Stimulated activated CD4-positive, alpha-beta T cell treated with anti-CD3 and anti-CD28 coated beads, Interleukin-12 subunit alpha, Interleukin-12 subunit beta, amount 100 ng/mL, for 4 hours (primary cell): ENCODE measurements around the gene DDIAS.
A peak's percentile ranks its signal among the peaks of the same experiment; 100 is the strongest.
"Not testable (repeated sequence)": the region's sequence is repeated elsewhere in the genome, so short reads cannot be mapped to it uniquely, and the experiment has no call there.

Source experiments
- DNase-seq: peaks from one replicate; pipeline ENCODE4 v3.0.0-alpha.2; 2020

The DDIAS gene, protein sequence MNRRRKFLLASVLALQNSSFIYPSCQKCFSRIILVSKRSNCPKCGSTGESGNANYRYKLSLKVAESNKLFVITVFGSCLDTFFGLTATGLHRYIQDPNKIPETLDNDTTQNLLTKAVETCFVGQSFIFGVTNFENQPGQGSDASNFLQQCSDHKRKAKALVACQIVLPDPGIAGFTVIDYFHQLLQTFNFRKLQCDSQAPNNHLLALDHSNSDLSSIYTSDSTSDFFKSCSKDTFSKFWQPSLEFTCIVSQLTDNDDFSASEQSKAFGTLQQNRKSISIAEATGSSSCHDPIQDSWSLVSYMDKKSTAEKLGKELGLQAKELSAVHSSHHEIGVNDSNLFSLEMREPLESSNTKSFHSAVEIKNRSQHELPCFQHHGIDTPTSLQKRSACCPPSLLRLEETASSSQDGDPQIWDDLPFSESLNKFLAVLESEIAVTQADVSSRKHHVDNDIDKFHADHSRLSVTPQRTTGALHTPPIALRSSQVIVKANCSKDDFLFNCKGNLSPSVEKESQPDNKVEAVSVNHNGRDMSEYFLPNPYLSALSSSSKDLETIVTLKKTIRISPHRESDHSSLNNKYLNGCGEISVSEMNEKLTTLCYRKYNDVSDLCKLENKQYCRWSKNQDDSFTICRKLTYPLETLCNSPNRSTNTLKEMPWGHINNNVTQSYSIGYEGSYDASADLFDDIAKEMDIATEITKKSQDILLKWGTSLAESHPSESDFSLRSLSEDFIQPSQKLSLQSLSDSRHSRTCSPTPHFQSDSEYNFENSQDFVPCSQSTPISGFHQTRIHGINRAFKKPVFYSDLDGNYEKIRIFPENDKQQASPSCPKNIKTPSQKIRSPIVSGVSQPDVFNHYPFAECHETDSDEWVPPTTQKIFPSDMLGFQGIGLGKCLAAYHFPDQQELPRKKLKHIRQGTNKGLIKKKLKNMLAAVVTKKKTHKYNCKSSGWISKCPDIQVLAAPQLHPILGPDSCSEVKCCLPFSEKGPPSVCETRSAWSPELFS

DNA sequence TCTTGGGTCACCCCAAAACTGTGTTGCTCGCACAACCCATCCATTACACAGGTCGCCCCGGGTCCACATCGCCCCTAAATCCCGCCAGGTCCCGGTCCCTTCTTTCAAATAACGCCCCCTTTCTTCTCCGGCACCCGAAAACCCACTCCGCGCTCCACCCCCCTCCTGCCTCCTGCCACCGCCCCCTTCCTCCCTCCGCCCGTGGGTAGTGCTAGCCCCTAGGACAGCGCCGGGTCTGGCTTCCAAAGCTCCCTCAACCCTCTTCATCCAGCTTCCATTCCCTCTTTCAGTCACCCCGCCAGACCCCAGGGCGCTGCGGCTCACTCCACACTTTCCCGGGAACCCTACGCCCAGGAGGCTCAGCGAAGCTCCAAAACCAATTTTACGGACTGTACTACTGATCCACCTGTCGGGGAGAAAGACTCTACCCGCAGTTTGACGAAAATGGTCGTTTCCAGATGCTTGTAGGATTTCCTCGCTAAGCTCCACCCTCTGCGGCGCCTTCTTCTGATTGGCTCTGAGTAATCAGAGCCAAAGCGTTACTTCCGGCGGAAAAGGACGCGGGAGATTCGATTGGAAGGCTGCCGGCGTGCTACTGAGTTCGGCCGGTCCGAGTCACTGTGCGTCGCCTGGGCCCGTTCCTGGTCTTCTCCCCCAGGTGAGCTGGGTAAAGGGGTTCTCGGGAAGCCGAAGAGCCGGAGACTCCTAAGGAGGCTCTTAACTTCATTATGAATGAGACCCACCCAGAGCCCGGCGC, at the start of gene DDIAS:
Gene DDIAS, plus strand, starts transcription at position 572 of the 757 bp plus-strand sequence. CDS start 13,003 bp downstream, outside the sequence.
- DNase-seq, result peak; percentile 88

DNA sequence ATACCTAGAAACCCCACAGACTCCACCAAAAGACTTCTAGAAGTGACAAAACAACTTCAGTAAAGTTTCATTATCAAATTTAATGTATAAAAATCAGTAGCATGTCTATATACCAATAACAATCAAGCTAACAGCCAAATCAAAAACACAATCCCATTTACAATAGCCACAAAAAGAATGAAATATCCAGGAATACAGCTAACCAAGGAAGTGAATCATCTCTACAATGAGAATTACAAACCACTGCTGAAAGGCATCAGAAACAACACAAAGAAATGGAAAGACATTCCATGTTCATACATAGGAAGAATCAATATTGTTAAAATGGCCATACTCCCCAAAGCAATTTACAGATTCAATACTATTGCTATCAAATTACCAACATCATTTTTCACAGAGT, 47.3 kb upstream of the DDIAS start:
- DNase-seq, result no peak

DNA sequence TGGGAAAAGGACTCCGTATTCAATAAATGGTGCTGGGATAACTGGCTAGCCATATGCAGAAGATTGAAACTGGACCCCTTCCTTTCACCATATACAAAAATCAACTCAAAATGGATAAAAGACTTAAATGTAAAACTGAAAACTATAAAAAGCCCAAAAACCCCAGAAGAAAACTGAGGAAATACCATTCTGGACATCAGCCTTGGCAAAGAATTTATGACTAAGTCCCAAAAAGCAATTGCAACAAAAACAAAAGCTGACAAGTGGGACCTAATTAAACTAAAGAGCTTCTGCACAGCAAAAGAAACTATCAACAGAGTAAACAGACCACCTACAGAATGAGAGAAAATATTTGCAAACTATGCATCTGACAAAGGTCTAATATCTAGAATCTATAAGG, 46.6 kb upstream of the DDIAS start:
- not testable (repeated sequence) for DNase-seq

DNA sequence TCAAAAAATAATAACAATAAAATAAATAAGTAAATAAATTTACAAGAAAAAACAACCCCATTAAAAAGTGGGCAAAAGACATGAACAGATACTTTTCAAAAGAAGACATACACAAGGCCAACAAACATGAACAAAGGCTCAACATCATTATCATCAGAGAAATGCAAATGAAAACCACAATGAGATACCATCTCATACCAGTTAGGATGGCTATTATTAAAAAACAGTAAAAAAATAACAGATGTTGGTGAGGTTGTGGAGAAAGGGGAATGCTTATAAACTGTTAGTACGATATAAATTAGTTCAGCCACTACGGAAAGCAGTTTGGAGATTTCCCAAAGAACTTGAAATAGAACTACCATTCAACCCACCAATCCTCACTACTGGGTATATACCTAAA, 45.9 kb upstream of the DDIAS start:
- no peak for DNase-seq

DNA sequence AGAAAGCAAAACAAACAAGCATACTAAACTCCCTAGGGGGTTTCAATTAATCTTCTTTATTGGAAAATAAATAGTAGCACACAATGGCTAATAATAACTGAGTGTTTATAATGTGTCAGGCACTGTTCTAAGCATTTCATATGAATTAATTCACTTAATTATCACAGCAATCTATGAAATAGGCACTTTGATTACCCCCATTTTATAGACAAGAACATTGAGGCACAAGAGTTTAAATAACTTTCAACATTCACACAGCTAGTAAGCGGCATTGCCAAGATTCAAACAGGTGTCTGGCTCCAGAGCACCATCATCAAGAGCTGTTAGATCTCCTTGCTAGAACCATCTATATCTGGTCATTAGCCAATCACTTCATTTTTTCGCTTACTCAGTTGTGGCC, 44.4 kb upstream of the DDIAS start:
- DNase-seq, result no peak

DNA sequence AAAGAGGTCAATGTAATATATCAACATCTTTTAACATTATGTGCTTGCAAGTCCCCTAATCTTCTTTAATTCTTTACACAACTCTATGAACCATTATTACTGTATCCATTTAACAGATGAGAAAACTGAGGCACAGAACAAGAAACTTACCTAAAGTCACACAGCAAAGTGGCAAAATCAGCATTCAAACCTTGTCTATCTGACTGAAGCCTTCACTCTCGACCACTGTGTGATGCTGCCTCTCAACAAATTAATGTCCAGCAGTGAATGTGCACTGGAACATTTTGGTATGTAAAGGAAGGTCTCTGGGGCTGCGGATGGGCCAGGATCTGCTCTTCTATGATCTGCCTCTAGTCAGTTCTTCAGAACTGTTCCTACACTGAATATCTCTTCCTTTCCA, 43.4 kb upstream of the DDIAS start:
- DNase-seq, result no peak

DNA sequence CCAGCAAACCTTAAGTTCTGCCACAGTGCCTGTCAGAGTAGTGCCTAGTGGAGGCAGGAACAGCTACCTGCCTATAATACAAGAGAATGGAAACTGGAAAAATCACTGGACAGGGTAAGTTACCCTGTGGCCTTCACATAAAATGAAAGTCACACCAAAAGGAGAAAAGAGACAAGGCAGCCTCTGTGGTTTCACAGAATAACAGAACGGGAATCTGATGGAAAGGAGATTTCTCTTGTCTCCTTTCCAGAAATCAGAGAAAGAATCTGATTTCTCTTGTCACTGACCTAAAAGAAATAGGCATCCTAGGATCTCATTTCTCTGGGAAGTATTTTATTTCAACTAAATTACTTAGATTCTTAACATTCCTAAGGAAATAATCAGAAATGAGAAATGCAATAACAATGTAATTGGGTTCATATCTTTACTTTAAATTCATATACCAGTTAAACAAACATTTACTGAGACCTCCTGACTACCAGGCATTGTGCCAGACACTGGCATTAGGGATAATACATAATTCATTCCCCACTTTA, 42.9 kb upstream of the DDIAS start:
- no peak for DNase-seq

DNA sequence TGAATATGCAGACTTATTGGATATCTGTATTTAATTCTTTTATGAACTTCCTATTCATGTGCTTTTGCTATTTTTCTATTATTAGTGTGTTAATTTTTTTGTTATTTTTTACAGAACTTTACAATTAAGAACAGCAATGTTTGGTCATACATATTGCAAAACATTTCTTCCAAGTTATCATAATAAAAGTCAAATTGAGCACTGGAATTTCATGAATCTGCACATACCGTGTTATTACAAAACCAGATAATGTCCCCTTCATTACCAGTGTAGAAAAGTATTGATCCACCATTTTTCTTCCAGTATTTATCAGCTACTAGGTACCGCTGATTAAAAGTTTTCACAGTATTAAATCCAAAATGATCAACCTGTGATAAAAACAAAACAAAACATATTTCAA, 41.8 kb upstream of the DDIAS start:
- DNase-seq, result no peak

DNA sequence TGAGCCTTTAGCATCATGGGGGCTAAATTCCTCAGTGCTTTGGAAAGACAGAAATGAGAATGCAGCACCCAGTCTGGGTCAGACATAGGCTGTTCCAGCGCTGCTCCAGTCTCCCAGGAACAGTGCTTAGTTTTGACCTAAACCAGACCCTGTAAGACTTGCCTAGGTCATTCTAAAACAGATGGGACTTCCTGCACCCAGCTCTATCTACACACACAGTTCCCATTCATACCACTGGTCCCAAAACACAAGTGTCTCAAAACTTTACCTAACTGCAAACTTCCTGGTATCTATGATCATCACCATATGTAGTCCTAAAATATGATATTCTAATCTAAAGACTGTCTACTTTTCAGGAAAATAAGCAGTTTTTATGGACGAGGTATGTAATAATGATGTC, 39.2 kb upstream of the DDIAS start:
- no peak for DNase-seq

DNA sequence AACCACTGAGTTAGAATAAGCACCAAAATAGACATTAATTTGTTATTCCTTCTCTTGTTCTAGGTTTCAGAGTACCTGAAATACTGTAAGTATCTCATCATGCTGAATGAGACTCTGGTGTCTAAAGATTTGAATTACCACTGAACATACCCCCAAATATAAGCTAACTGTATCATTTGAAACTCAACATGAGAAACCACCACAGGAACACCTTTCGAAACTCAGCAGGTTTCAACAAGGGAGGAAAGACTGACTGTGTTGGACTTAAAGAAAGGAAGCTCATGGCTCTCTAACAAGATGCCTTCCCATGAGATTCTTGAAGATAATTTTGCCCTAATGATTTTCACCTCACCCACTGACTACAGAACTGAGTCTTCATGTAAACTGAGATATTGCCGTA, 38.3 kb upstream of the DDIAS start:
- no peak for DNase-seq

DNA sequence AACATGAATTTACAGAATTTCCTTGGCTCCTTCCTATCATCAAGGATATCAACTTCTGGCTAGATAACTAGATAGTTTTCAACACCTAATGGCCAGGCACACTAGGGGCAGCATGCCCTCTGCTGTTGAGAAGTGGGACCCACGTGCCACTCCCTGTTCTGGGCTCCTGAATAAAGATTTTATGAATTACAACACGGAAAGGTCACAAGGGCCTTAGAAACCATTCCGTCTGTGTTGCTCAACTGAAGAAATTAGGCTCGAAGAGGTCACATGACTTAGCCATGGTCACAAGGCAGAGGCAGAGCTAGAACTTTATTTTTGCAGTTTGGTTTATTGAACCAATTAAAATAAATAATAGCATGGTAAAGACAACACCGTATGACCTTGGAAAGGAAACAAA, 37.3 kb upstream of the DDIAS start:
- no peak for DNase-seq

DNA sequence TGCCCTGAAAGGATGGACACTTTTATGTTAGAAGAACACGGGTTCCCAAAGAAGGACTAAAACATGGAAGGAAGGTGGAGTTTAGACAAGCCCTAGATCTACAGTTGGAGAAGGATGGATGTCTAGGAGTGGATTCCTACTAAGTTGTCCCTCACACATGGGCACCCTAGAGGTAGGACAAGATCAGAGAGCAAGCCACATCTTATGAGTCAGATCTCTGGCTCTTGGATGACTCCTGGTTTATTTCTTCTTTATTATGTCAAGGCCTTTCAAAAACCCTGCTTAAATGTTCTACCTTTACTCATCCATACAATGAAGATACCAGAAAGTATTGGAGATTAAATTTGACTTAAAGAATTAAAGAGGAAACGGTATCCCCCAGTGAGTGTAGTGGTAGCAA, 35.7 kb upstream of the DDIAS start:
- DNase-seq, result no peak

DNA sequence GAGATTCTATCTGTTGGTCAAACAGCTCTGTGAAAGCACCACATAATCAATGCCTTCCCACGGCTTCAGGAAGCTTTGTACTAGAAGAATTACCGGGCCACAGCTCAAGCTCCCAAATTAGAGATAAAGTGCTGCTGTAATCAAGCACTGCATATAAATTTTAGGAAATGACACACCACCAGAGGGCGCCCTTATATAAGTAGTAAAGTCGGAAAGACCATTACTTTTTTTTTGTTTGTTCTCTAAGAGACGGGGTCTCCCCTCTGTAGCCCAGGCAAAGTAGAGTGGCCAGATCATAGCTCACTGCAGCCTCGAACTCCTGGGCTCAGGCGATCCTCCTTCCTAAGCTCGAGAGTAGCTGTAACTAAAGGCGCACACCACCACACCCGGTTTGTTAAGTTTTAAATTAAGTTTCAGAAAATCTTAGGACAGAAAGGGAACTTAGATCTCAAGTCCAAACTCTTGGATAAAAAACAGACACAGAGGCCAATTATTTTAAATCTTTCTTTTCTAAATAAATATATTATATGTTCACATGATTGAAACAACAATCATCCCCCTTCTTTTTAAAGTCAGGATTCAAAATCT, 33.9 kb upstream of the DDIAS start:
- DNase-seq, result peak; percentile 67

DNA sequence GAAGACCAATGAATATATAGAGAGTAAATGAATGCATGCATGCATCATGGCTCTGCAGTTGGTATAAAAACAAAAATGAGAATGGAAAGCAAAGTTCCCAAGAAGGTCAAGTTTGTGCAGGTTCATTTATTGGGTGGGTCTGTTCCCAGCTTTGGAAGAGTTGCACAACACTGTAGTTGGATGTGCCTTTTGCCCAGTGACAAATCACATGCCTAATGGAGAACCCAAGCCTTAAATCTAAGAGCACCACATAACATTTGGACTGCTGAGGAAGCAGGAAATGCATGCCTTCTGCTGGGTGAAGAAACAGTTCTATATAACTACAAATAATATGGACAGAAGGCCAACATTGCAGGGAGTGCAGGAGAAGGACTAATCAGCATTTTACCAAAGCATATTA, 31.9 kb upstream of the DDIAS start:
- no peak for DNase-seq

DNA sequence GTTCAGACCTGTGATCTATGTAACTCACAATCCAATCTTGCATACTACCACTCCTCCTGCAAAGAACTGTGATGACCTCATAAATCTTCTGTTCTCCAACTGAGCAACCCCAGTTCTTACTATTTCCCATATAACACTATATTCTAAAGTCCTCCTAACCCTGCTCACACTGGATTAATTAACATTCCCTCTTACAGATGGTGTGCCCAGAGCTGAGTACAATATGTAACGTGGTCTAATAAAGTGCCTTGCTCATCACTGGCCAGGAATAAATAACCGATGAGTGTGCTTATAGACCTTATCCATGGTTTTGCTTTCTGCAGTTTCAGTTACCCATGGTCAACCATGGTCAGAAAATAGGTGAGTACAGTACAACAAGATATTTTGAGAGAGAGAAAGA, 29.9 kb upstream of the DDIAS start:
- DNase-seq, result no peak

DNA sequence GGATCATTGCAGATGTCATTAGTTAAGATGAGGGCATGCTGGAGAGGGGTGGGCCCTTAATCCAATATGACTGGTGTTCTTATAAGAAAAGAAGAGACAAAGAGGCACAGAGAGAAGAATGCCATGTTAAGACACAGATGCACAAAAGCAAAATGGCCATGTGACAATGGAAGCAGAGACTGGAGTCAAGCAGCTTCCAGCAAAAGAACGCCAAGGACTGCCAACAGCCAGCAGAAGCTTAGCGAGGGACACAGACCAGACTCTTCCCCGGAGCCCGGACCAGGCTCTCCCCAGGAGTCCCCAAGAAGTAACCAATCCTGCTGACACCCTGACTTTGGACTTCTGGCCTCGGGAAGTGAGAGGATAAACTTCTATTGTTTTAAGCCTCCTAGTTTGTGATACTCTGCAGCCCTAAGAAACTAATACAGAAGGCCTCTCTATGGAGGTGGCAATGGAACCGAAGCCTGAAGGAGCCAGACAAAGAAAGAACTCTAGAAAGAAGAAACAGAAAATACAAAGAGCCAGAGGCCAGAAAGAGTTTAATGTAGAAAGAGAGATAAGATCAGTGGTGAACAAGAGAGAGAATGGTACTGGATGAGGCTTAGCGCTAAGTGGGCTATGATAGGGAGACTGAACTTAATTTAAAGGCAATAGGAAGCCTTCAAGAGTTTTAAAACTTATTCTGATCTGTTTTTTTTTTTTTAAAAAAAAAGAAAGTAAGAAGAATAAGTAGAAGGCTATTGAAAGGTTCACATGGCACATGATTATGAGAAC, 29.0 kb upstream of the DDIAS start:
- DNase-seq, result no peak

DNA sequence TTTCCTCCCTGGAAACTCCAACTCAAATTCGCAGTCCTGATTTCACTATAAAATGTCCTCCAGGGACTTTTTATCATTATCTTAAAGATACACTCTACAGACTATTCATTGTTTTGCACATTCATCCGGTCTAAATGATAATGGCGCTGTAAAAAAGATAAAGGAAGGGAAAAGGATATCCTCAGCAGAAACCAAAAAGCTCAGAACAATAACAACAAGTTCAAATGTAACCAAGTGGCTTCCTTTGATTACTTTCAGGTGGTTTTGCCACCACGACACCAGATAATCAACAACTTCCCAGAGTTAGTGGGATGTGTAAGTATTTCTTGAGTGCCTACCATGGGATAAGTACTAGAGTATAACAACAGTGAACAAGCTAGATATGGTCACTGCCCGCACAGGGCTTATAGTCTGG, 27.6 kb upstream of the DDIAS start:
- DNase-seq, result no peak

DNA sequence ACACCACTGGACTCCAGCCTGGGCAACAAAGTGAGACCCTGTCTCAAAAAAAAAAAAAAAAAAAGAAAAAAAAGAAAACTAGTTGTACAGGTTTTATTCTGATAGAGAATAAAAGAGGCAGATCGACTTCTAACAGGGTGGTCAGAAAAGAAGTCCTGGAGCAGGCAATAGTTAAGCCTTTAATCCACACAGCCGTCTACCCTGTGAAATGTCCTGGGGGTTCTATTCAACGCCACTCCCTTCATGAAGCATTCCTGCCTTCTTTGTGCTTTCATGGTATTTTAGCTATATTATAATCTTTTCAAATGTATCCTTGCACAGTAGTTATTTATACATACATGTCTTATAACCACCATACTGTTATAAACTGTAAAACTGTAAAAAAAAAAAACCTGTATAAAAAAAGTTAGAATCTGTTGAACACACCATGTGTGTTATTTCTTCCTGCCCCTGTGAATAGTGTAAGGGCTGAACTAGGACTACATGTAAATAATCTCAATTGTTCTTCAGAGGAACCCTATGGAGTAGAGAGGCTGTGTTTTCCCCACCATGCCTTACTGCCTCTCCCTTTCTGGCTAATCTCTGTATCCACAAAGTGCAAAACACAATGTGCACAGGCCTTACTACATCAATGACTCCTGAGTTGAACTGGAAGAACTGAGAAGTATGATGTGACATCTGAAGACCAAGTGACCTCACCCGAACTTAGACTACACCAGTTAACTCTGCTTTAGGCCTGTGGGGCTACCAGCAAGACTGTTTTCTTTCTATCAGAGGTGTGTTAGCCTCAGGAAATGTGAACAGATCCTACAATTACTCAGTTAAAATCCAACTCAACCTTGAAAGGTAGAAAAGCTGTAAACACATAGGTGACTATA, 26.7 kb upstream of the DDIAS start:
- no peak for DNase-seq

DNA sequence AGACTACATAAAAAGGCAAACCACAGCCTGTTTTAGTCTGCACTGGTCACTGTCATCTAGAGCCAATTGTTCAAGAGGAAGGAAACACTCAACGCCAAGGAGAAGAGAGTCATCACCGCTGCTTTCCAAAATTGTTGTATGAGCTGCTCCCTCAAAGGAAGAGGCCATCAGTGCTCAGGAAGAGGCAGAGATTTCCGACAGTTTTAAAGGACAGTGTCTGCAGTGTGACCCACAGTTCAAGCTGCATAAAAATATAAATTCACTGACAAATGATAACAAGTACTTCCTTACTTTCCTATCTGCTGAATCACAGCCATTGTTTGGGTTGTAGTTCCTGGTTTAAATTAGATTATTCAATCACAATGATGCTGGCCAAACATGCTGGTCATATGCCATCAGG, 17.7 kb upstream of the DDIAS start:
- DNase-seq, result no peak

DNA sequence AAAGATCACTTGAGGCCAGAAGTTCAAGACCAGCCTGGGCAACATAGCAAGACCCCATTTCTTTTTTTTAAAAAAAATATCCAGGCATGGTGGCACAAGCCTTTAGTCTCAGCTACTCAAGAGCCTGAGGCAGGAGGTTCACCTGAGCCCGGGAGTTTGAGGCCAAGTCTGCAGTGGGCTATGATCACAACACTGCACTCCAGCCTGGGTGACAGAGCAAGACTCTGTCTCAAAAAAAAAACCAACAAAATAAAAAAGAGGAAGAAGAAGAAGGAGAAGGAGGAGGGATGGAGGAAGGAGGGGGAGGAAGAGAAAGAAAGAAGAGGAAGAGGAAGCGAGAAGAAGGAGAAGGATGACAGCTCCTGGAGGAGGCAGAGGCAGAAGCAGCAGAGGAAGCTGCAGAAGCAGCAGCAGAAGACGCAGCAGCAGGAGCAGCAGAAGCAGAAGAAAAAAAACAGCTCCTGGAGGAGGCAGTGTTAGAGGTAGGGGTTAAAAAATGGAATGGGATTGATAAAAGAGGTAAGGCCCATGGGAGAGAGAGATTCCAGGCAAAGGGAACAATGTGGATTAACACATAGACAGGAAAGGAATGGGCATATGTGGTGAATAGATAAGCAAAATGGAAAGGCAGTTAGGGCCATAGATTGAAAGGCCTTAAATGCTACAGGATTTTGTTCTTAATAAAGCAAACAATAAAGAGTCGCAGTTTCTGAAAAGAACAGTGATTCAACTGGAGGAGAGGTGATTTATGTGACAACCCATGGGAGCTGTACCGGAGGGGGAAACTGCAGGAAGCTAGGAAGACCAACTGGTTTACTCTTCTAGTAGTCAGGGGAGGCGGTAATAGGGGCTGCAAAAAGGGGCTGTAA, 12.2 kb upstream of the DDIAS start:
- no peak for DNase-seq
